ENCODE measurements around the gene HERC2.
"Not testable (repeated sequence)": the region's sequence is repeated elsewhere in the genome, so short reads cannot be mapped to it uniquely, and the experiment has no call there.

HERC2 gene

GRCh38 chr15:28246605-28247004 is 75.4 kb downstream of the HERC2 start:
- no peak overlapping the region for H3K4me3 ChIP-seq (ENCODE audit: insufficient read length, low read depth)
- no peaks in the 10 kb centered on the region for H3K4me1 ChIP-seq (ENCODE audit: insufficient read depth, insufficient read length)
- H3K27me3 ChIP-seq (ENCODE audit: insufficient read depth, insufficient read length), result no peaks in the 10 kb centered on the region
- DNase-seq (ENCODE audit: low read depth, low spot score), result no peak
- TF ChIP-seq YY1 (IDR thresholded peaks at IDR 0.05; ENCODE audit: insufficient read depth, insufficient read length), result no peak
- TF ChIP-seq SUZ12 (IDR thresholded peaks at IDR 0.05; ENCODE audit: extremely low read depth, insufficient read depth, insufficient read length), result no peak
- no peak for TF ChIP-seq ZNF274 (IDR thresholded peaks at IDR 0.05; ENCODE audit: low read depth, low read length)
- peaks cover 60% of the 10 kb centered on the region for H3K36me3 ChIP-seq (ENCODE audit: insufficient read depth, insufficient read length, low read length)
- no peak overlapping the region for H3K9ac ChIP-seq (ENCODE audit: insufficient read length, low read depth)
- H3K9me3 ChIP-seq (ENCODE audit: insufficient read depth, low read length), result peaks cover 12% of the 10 kb centered on the region; the same call in 1 of the 2 replicates

GRCh38 chr15:28243901-28244300 is 78.1 kb downstream of the HERC2 start:
- H3K27me3 ChIP-seq (ENCODE audit: insufficient read depth, insufficient read length), result no peaks in the 10 kb centered on the region
- H3K9me3 ChIP-seq (ENCODE audit: insufficient read depth, low read length), result peaks cover 12% of the 10 kb centered on the region; the same call in 1 of the 2 replicates
- no peak for DNase-seq (ENCODE audit: low read depth, low spot score)
- no peaks in the 10 kb centered on the region for H3K4me1 ChIP-seq (ENCODE audit: insufficient read depth, insufficient read length)
- H3K9ac ChIP-seq (ENCODE audit: insufficient read length, low read depth), result no peak overlapping the region
- peaks cover 57% of the 10 kb centered on the region for H3K36me3 ChIP-seq (ENCODE audit: insufficient read depth, insufficient read length, low read length)
- no peak for TF ChIP-seq SUZ12 (IDR thresholded peaks at IDR 0.05; ENCODE audit: extremely low read depth, insufficient read depth, insufficient read length)
- no peak for TF ChIP-seq ZNF274 (IDR thresholded peaks at IDR 0.05; ENCODE audit: low read depth, low read length)
- no peak for TF ChIP-seq YY1 (IDR thresholded peaks at IDR 0.05; ENCODE audit: insufficient read depth, insufficient read length)
- H3K4me3 ChIP-seq (ENCODE audit: insufficient read length, low read depth), result no peak overlapping the region

- Histone ChIP-seq H3K4me3 (ENCODE audit: insufficient read length, low read depth) (no peak overlapping the region), H3K9me3 (ENCODE audit: insufficient read depth, low read length) (peaks cover 12% of the 10 kb centered on the region; the same call in 1 of the 2 replicates), H3K9ac (ENCODE audit: insufficient read length, low read depth) (no peak overlapping the region), H3K27me3 (ENCODE audit: insufficient read depth, insufficient read length) (no peaks in the 10 kb centered on the region), H3K36me3 (ENCODE audit: insufficient read depth, insufficient read length, low read length) (peaks cover 52% of the 10 kb centered on the region), H3K4me1 (ENCODE audit: insufficient read depth, insufficient read length) (no peaks in the 10 kb centered on the region)
- TF ChIP-seq YY1 (IDR thresholded peaks at IDR 0.05; ENCODE audit: insufficient read depth, insufficient read length) (no peak), ZNF274 (IDR thresholded peaks at IDR 0.05; ENCODE audit: low read depth, low read length) (no peak)
- no peak for DNase-seq (ENCODE audit: low read depth, low spot score)
Measured at GRCh38 chr15:28243399-28243798, 78.6 kb downstream of the HERC2 start.

GRCh38 chr15:28238296-28238695 is 83.7 kb downstream of the HERC2 start:
- not testable (repeated sequence) for H3K27me3 ChIP-seq (ENCODE audit: insufficient read depth, insufficient read length); H3K9me3 ChIP-seq (ENCODE audit: insufficient read depth, low read length); H3K9ac ChIP-seq (ENCODE audit: insufficient read length, low read depth); H3K4me3 ChIP-seq (ENCODE audit: insufficient read length, low read depth); H3K4me1 ChIP-seq (ENCODE audit: insufficient read depth, insufficient read length); DNase-seq (ENCODE audit: low read depth, low spot score)
- peaks cover 23% of the 10 kb centered on the region for H3K36me3 ChIP-seq (ENCODE audit: insufficient read depth, insufficient read length, low read length)

GRCh38 chr15:28231743-28232142 is 90.2 kb downstream of the HERC2 start:
- not testable (repeated sequence) for H3K9me3 ChIP-seq (ENCODE audit: insufficient read depth, low read length); H3K9ac ChIP-seq (ENCODE audit: insufficient read length, low read depth); H3K27me3 ChIP-seq (ENCODE audit: insufficient read depth, insufficient read length); H3K4me3 ChIP-seq (ENCODE audit: insufficient read length, low read depth); H3K4me1 ChIP-seq (ENCODE audit: insufficient read depth, insufficient read length); DNase-seq (ENCODE audit: low read depth, low spot score)
- H3K36me3 ChIP-seq (ENCODE audit: insufficient read depth, insufficient read length, low read length), result peaks cover 17% of the 10 kb centered on the region

GRCh38 chr15:28231336-28231735 is 90.6 kb downstream of the HERC2 start:
- H3K4me3 ChIP-seq (ENCODE audit: insufficient read length, low read depth); H3K9ac ChIP-seq (ENCODE audit: insufficient read length, low read depth); H3K4me1 ChIP-seq (ENCODE audit: insufficient read depth, insufficient read length); H3K27me3 ChIP-seq (ENCODE audit: insufficient read depth, insufficient read length); H3K9me3 ChIP-seq (ENCODE audit: insufficient read depth, low read length); DNase-seq (ENCODE audit: low read depth, low spot score): not testable (repeated sequence)
- peaks cover 17% of the 10 kb centered on the region for H3K36me3 ChIP-seq (ENCODE audit: insufficient read depth, insufficient read length, low read length)

- not testable (repeated sequence) for DNase-seq (ENCODE audit: low read depth, low spot score); H3K9ac ChIP-seq (ENCODE audit: insufficient read length, low read depth)
Measured at GRCh38 chr15:28228990-28229640, 92.9 kb downstream of the HERC2 start.

GRCh38 chr15:28228096-28228495 is 93.9 kb downstream of the HERC2 start:
- Histone ChIP-seq H3K27me3 (ENCODE audit: insufficient read depth, insufficient read length) (no peaks in the 10 kb centered on the region), H3K4me3 (ENCODE audit: insufficient read length, low read depth) (no peak overlapping the region), H3K4me1 (ENCODE audit: insufficient read depth, insufficient read length) (no peaks in the 10 kb centered on the region), H3K36me3 (ENCODE audit: insufficient read depth, insufficient read length, low read length) (peaks cover 9% of the 10 kb centered on the region), H3K9me3 (ENCODE audit: insufficient read depth, low read length) (no peaks in the 10 kb centered on the region), H3K9ac (ENCODE audit: insufficient read length, low read depth) (no peak overlapping the region)
- no peak for DNase-seq (ENCODE audit: low read depth, low spot score)
- no peak for TF ChIP-seq ZNF274 (IDR thresholded peaks at IDR 0.05; ENCODE audit: low read depth, low read length)
- TF ChIP-seq SUZ12 (IDR thresholded peaks at IDR 0.05; ENCODE audit: extremely low read depth, insufficient read depth, insufficient read length), result no peak
- TF ChIP-seq YY1 (IDR thresholded peaks at IDR 0.05; ENCODE audit: insufficient read depth, insufficient read length), result no peak

More at GRCh38 chr15:28228990-28229640, 92.9 kb downstream of the HERC2 start:
- H3K36me3 ChIP-seq (ENCODE audit: insufficient read depth, insufficient read length, low read length); H3K27me3 ChIP-seq (ENCODE audit: insufficient read depth, insufficient read length); H3K4me3 ChIP-seq (ENCODE audit: insufficient read length, low read depth); H3K4me1 ChIP-seq (ENCODE audit: insufficient read depth, insufficient read length); H3K9me3 ChIP-seq (ENCODE audit: insufficient read depth, low read length): not testable (repeated sequence)

- not testable (repeated sequence) for H3K9me3 ChIP-seq (ENCODE audit: insufficient read depth, low read length); H3K4me1 ChIP-seq (ENCODE audit: insufficient read depth, insufficient read length); H3K9ac ChIP-seq (ENCODE audit: insufficient read length, low read depth); DNase-seq (ENCODE audit: low read depth, low spot score); H3K27me3 ChIP-seq (ENCODE audit: insufficient read depth, insufficient read length); H3K4me3 ChIP-seq (ENCODE audit: insufficient read length, low read depth); H3K36me3 ChIP-seq (ENCODE audit: insufficient read depth, insufficient read length, low read length)
Measured at GRCh38 chr15:28227303-28227702, 94.7 kb downstream of the HERC2 start.

GRCh38 chr15:28222612-28223011 is 99.4 kb downstream of the HERC2 start:
- not testable (repeated sequence) for H3K9ac ChIP-seq (ENCODE audit: insufficient read length, low read depth); DNase-seq (ENCODE audit: low read depth, low spot score); H3K4me1 ChIP-seq (ENCODE audit: insufficient read depth, insufficient read length); H3K4me3 ChIP-seq (ENCODE audit: insufficient read length, low read depth); H3K27me3 ChIP-seq (ENCODE audit: insufficient read depth, insufficient read length); H3K9me3 ChIP-seq (ENCODE audit: insufficient read depth, low read length)
- peaks cover 19% of the 10 kb centered on the region for H3K36me3 ChIP-seq (ENCODE audit: insufficient read depth, insufficient read length, low read length)

GRCh38 chr15:28221696-28222095 is 100.3 kb downstream of the HERC2 start:
- H3K9me3 ChIP-seq (ENCODE audit: insufficient read depth, low read length); DNase-seq (ENCODE audit: low read depth, low spot score); H3K4me3 ChIP-seq (ENCODE audit: insufficient read length, low read depth); H3K27me3 ChIP-seq (ENCODE audit: insufficient read depth, insufficient read length); H3K9ac ChIP-seq (ENCODE audit: insufficient read length, low read depth); H3K4me1 ChIP-seq (ENCODE audit: insufficient read depth, insufficient read length): not testable (repeated sequence)
- H3K36me3 ChIP-seq (ENCODE audit: insufficient read depth, insufficient read length, low read length), result peaks cover 19% of the 10 kb centered on the region
